ENCODE data around the gene MRPL42.
"Not testable (repeated sequence)": the region's sequence is repeated elsewhere in the genome, so short reads cannot be mapped to it uniquely, and the experiment has no call there.

Gene MRPL42

GRCh38 chr12:93483151-93483807 is 16.0 kb downstream of the MRPL42 start:
- H2BK5ac ChIP-seq (ENCODE audit: low read length): no peak overlapping the region
- peaks cover 0 to 3% of the 10 kb centered on the region in 2 donors for H3K9me3 ChIP-seq (replicated peaks in 1 of 2; ENCODE audit: control insufficient read depth in 2 of 2, insufficient read depth in 1 of 2, low read depth in 1 of 2, low read length in 2 of 2)
- no peak for DNase-seq (ENCODE audit: low spot score)
- no peak overlapping the region for H2AK5ac ChIP-seq (ENCODE audit: low read depth, low read length)
- no peaks in the 10 kb centered on the region for H3K27me3 ChIP-seq (ENCODE audit: control insufficient read depth in 3 of 3, insufficient read depth in 3 of 3, low read depth in 1 of 3, low read length in 3 of 3)
- no peaks in the 10 kb centered on the region for H3K4me1 ChIP-seq (ENCODE audit: control insufficient read depth in 2 of 2, insufficient read depth in 1 of 2, low read depth in 1 of 2, low read length in 2 of 2)
- H3K23ac ChIP-seq (ENCODE audit: low read depth, low read length, poor library complexity): no peak overlapping the region
- H3K4me2 ChIP-seq (ENCODE audit: insufficient read depth, low read length, poor library complexity, severe bottlenecking): no peak overlapping the region
- H2BK120ac ChIP-seq (ENCODE audit: low read depth, low read length): no peak overlapping the region
- no peak overlapping the region for H3K18ac ChIP-seq (ENCODE audit: low read length)
- no CpG with 5 or more reads among the region's 4 CpGs for WGBS, 2 donors (ENCODE audit: extremely low coverage in 2 of 2, insufficient read length in 2 of 2, insufficient replicate concordance in 1 of 2)
- H4K8ac ChIP-seq (ENCODE audit: low read depth, low read length): no peak overlapping the region
- no peak overlapping the region for H3K4ac ChIP-seq (ENCODE audit: low read length)
- no peak overlapping the region for H2AFZ ChIP-seq (ENCODE audit: low read length)
- H3K4me3 ChIP-seq (ENCODE audit: low read length in 2 of 2): no peak overlapping the region
- H3K27ac ChIP-seq (replicated peaks; ENCODE audit: low read length): no peak overlapping the region
- H3K79me1 ChIP-seq (ENCODE audit: low read depth, low read length): peaks cover 2% of the 10 kb centered on the region
- no peak overlapping the region for H3K14ac ChIP-seq (ENCODE audit: low read length)
- H3K9ac ChIP-seq (ENCODE audit: low read depth, low read length, poor library complexity): no peak overlapping the region
- peaks cover 32 to 98% of the 10 kb centered on the region in 2 donors for H3K36me3 ChIP-seq (replicated peaks in 1 of 2; ENCODE audit: control insufficient read depth in 2 of 2, insufficient read depth in 2 of 2, low read length in 2 of 2)
- H2BK12ac ChIP-seq (ENCODE audit: low read length): no peak overlapping the region
- H4K91ac ChIP-seq (ENCODE audit: low read depth, low read length, poor library complexity): no peak overlapping the region
- H2BK15ac ChIP-seq (ENCODE audit: low read length): no peak overlapping the region

GRCh38 chr12:93484315-93484981 is 17.1 kb downstream of the MRPL42 start:
- Histone ChIP-seq H3K4me1 (ENCODE audit: control insufficient read depth in 2 of 2, insufficient read depth in 1 of 2, low read depth in 1 of 2, low read length in 2 of 2) (no peaks in the 10 kb centered on the region), H2BK120ac (ENCODE audit: low read depth, low read length) (no peak overlapping the region), H2AFZ (ENCODE audit: low read length) (no peak overlapping the region), H3K4me2 (ENCODE audit: insufficient read depth, low read length, poor library complexity, severe bottlenecking) (no peak overlapping the region), H3K9ac (ENCODE audit: low read depth, low read length, poor library complexity) (no peak overlapping the region), H3K27ac (replicated peaks; ENCODE audit: low read length) (no peak overlapping the region), H3K23ac (ENCODE audit: low read depth, low read length, poor library complexity) (no peak overlapping the region), H3K18ac (ENCODE audit: low read length) (no peak overlapping the region), H3K36me3 (replicated peaks in 1 of 2; ENCODE audit: control insufficient read depth in 2 of 2, insufficient read depth in 2 of 2, low read length in 2 of 2) (peaks cover 34 to 98% of the 10 kb centered on the region in 2 donors), H2BK15ac (ENCODE audit: low read length) (no peak overlapping the region), H3K14ac (ENCODE audit: low read length) (no peak overlapping the region), H3K4ac (ENCODE audit: low read length) (no peak overlapping the region), H3K79me1 (ENCODE audit: low read depth, low read length) (peaks cover 1% of the 10 kb centered on the region), H2AK5ac (ENCODE audit: low read depth, low read length) (no peak overlapping the region), H3K9me3 (replicated peaks in 1 of 2; ENCODE audit: control insufficient read depth in 2 of 2, insufficient read depth in 1 of 2, low read depth in 1 of 2, low read length in 2 of 2) (peaks cover 0 to 3% of the 10 kb centered on the region in 2 donors), H2BK5ac (ENCODE audit: low read length) (no peak overlapping the region), H3K4me3 (ENCODE audit: low read length in 2 of 2) (no peak overlapping the region), H2BK12ac (ENCODE audit: low read length) (no peak overlapping the region), H3K27me3 (ENCODE audit: control insufficient read depth in 3 of 3, insufficient read depth in 3 of 3, low read depth in 1 of 3, low read length in 3 of 3) (no peaks in the 10 kb centered on the region), H4K91ac (ENCODE audit: low read depth, low read length, poor library complexity) (no peak overlapping the region), H4K8ac (ENCODE audit: low read depth, low read length) (no peak overlapping the region)
- DNase-seq (ENCODE audit: low spot score): no peak
- no CpG with 5 or more reads among the region's 8 CpGs for WGBS, 2 donors (ENCODE audit: extremely low coverage in 2 of 2, insufficient read length in 2 of 2, insufficient replicate concordance in 1 of 2)

- not testable (repeated sequence) for H2BK15ac ChIP-seq (ENCODE audit: low read length); H3K4me1 ChIP-seq (ENCODE audit: control insufficient read depth in 2 of 2, insufficient read depth in 1 of 2, low read depth in 1 of 2, low read length in 2 of 2); H3K14ac ChIP-seq (ENCODE audit: low read length); H4K8ac ChIP-seq (ENCODE audit: low read depth, low read length); H2BK12ac ChIP-seq (ENCODE audit: low read length); H2AK5ac ChIP-seq (ENCODE audit: low read depth, low read length); DNase-seq (ENCODE audit: low spot score); H3K27ac ChIP-seq (replicated peaks; ENCODE audit: low read length); H3K4me3 ChIP-seq (ENCODE audit: low read length in 2 of 2); H2AFZ ChIP-seq (ENCODE audit: low read length); H3K18ac ChIP-seq (ENCODE audit: low read length); H3K9ac ChIP-seq (ENCODE audit: low read depth, low read length, poor library complexity); H3K9me3 ChIP-seq (replicated peaks in 1 of 2; ENCODE audit: control insufficient read depth in 2 of 2, insufficient read depth in 1 of 2, low read depth in 1 of 2, low read length in 2 of 2); H3K79me1 ChIP-seq (ENCODE audit: low read depth, low read length); H3K4me2 ChIP-seq (ENCODE audit: insufficient read depth, low read length, poor library complexity, severe bottlenecking); H3K23ac ChIP-seq (ENCODE audit: low read depth, low read length, poor library complexity); H4K91ac ChIP-seq (ENCODE audit: low read depth, low read length, poor library complexity); H3K27me3 ChIP-seq (ENCODE audit: control insufficient read depth in 3 of 3, insufficient read depth in 3 of 3, low read depth in 1 of 3, low read length in 3 of 3); H2BK120ac ChIP-seq (ENCODE audit: low read depth, low read length); H2BK5ac ChIP-seq (ENCODE audit: low read length); H3K4ac ChIP-seq (ENCODE audit: low read length)
- peaks cover 17 to 85% of the 10 kb centered on the region in 2 donors for H3K36me3 ChIP-seq (replicated peaks in 1 of 2; ENCODE audit: control insufficient read depth in 2 of 2, insufficient read depth in 2 of 2, low read length in 2 of 2)
- no CpG with 5 or more reads among the region's 1 CpG for WGBS, 2 donors (ENCODE audit: extremely low coverage in 2 of 2, insufficient read length in 2 of 2, insufficient replicate concordance in 1 of 2)
Measured at GRCh38 chr12:93492808-93493207, 25.5 kb downstream of the MRPL42 start.

- Histone ChIP-seq H3K4me1 (ENCODE audit: control insufficient read depth in 2 of 2, insufficient read depth in 1 of 2, low read depth in 1 of 2, low read length in 2 of 2) (no peaks in the 10 kb centered on the region), H4K8ac (ENCODE audit: low read depth, low read length) (no peak overlapping the region), H3K27me3 (ENCODE audit: control insufficient read depth in 3 of 3, insufficient read depth in 3 of 3, low read depth in 1 of 3, low read length in 3 of 3) (no peaks in the 10 kb centered on the region), H2AFZ (ENCODE audit: low read length) (no peak overlapping the region), H3K9ac (ENCODE audit: low read depth, low read length, poor library complexity) (no peak overlapping the region), H3K4me3 (ENCODE audit: low read length in 2 of 2) (no peak overlapping the region), H3K4me2 (ENCODE audit: insufficient read depth, low read length, poor library complexity, severe bottlenecking) (no peak overlapping the region), H2AK5ac (ENCODE audit: low read depth, low read length) (no peak overlapping the region), H3K23ac (ENCODE audit: low read depth, low read length, poor library complexity) (no peak overlapping the region), H2BK120ac (ENCODE audit: low read depth, low read length) (no peak overlapping the region), H3K36me3 (replicated peaks in 1 of 2; ENCODE audit: control insufficient read depth in 2 of 2, insufficient read depth in 2 of 2, low read length in 2 of 2) (peaks cover 16 to 72% of the 10 kb centered on the region in 2 donors), H2BK12ac (ENCODE audit: low read length) (no peak overlapping the region), H2BK5ac (ENCODE audit: low read length) (no peak overlapping the region), H3K79me1 (ENCODE audit: low read depth, low read length) (no peaks in the 10 kb centered on the region), H3K4ac (ENCODE audit: low read length) (no peak overlapping the region), H3K18ac (ENCODE audit: low read length) (no peak overlapping the region), H3K27ac (replicated peaks; ENCODE audit: low read length) (no peak overlapping the region), H2BK15ac (ENCODE audit: low read length) (no peak overlapping the region), H3K14ac (ENCODE audit: low read length) (no peak overlapping the region), H3K9me3 (replicated peaks in 1 of 2; ENCODE audit: control insufficient read depth in 2 of 2, insufficient read depth in 1 of 2, low read depth in 1 of 2, low read length in 2 of 2) (peaks cover 0 to 7% of the 10 kb centered on the region in 2 donors), H4K91ac (ENCODE audit: low read depth, low read length, poor library complexity) (no peak overlapping the region)
- DNase-seq (ENCODE audit: low spot score): no peak
- WGBS, 2 donors (ENCODE audit: extremely low coverage in 2 of 2, insufficient read length in 2 of 2, insufficient replicate concordance in 1 of 2): no CpG with 5 or more reads among the region's 3 CpGs
Measured at GRCh38 chr12:93494096-93494495, 26.8 kb downstream of the MRPL42 start.

Data from neuronal stem cell (in vitro differentiated cells).